HG03103 (cell line): Measurements from ENCODE around the gene PRELP.

Experiments
- ATAC-seq: cut with Tn5 transposase; IDR thresholded peaks from one replicate; pipeline ENCODE4 v1.9.1; 2021; ENCODE audit warnings: low read depth; ENCODE audit not compliant: unreplicated experiment

Gene PRELP

GRCh38 chr1:203476216-203476814, 709 bp downstream of the PRELP start:
- no peak for ATAC-seq

GRCh38 chr1:203477748-203478147, 2.1 kb downstream of the PRELP start:
- no peak for ATAC-seq

- no peak for ATAC-seq
Observed at GRCh38 chr1:203478231-203478630, 2.6 kb downstream of the PRELP start.

GRCh38 chr1:203478986-203479385, 3.4 kb downstream of the PRELP start:
- no peak for ATAC-seq

GRCh38 chr1:203479646-203480045, 4.0 kb downstream of the PRELP start:
- no peak for ATAC-seq

- no peak for ATAC-seq
Observed at GRCh38 chr1:203480084-203480483, 4.5 kb downstream of the PRELP start.

GRCh38 chr1:203480525-203481084, 5.0 kb downstream of the PRELP start:
- no peak for ATAC-seq

- no peak for ATAC-seq
Observed at GRCh38 chr1:203481196-203481595, 5.6 kb downstream of the PRELP start.

GRCh38 chr1:203486618-203487370, 11.2 kb downstream of the PRELP start:
- ATAC-seq: no peak

GRCh38 chr1:203488539-203488938, 12.9 kb downstream of the PRELP start:
- no peak for ATAC-seq

- ATAC-seq: no peak
Observed at GRCh38 chr1:203490607-203491006, 15.0 kb downstream of the PRELP start.

GRCh38 chr1:203491664-203492063, 16.1 kb downstream of the PRELP start:
- ATAC-seq: no peak

GRCh38 chr1:203492082-203492747, 16.6 kb downstream of the PRELP start:
- ATAC-seq: no peak

GRCh38 chr1:203492748-203493130, 17.1 kb downstream of the PRELP start:
- no peak for ATAC-seq

- ATAC-seq: no peak
Observed at GRCh38 chr1:203493901-203494300, 18.3 kb downstream of the PRELP start, which contains the start of gene OPTC. Gene OPTC (plus strand): TSS chr1:203494153. CDS start chr1:203496006, 1,853 bp downstream.

- no peak for ATAC-seq
Observed at GRCh38 chr1:203495845-203496244, 20.2 kb downstream of the PRELP start.

GRCh38 chr1:203497269-203497777, 21.7 kb downstream of the PRELP start:
- ATAC-seq: no peak

GRCh38 chr1:203499643-203500278, 24.2 kb downstream of the PRELP start:
- ATAC-seq: no peak

GRCh38 chr1:203500279-203500678, 24.7 kb downstream of the PRELP start:
- ATAC-seq: no peak

GRCh38 chr1:203503836-203504235, 28.2 kb downstream of the PRELP start:
- no peak for ATAC-seq
